GM12873 (cell line): ENCODE data around the gene WWC1.

Experiments
- TF ChIP-seq, protein P1 (sequence below): IDR thresholded peaks from 2 replicates; pipeline ENCODE4 v1.5.1; 2012; ENCODE audit warnings: low read depth, mild to moderate bottlenecking, moderate library complexity, low read length, control low read depth; ENCODE audit not compliant: insufficient read depth; ENCODE audit errors: missing control alignments

The WWC1 gene

DNA sequence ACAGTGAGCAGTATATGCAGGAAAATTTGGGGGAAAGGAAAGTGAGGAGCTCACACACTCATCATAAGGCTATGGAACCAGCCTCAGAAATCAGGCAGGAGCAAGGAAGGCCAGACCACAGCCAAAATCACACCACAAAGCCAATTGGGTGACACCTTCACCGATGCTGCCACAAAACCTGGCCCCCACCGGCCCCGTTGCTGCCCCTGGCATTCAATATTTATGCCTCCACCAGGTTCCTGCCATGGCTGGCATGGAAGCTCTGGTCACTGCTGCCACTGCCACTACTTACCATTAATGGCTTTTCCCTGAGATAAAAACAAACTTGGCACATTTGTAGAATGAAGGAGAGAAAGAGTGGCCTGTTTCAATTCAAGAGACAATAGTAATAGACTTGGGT lies 166.1 kb downstream of the WWC1 start:
- TF ChIP-seq, protein P1, sequence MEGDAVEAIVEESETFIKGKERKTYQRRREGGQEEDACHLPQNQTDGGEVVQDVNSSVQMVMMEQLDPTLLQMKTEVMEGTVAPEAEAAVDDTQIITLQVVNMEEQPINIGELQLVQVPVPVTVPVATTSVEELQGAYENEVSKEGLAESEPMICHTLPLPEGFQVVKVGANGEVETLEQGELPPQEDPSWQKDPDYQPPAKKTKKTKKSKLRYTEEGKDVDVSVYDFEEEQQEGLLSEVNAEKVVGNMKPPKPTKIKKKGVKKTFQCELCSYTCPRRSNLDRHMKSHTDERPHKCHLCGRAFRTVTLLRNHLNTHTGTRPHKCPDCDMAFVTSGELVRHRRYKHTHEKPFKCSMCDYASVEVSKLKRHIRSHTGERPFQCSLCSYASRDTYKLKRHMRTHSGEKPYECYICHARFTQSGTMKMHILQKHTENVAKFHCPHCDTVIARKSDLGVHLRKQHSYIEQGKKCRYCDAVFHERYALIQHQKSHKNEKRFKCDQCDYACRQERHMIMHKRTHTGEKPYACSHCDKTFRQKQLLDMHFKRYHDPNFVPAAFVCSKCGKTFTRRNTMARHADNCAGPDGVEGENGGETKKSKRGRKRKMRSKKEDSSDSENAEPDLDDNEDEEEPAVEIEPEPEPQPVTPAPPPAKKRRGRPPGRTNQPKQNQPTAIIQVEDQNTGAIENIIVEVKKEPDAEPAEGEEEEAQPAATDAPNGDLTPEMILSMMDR: no peak

DNA sequence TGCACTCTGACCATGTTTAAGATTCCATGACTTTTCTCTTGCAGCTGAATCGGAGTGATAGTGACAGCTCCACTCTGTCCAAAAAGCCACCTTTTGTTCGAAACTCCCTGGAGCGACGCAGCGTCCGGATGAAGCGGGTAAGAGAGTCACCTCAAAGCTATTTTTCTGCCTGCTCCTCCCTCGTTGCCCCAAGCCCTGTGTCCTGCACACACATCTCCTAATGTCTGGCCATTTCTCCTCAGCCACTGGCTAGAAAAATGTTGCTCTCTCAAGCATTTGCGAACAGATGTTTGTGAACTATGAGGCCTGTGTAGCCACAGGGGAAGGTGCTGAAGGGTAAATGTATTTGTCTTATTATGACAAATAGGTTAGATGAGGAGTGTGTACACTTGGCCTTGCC lies 169.2 kb downstream of the WWC1 start:
- TF ChIP-seq, protein P1: no peak

DNA sequence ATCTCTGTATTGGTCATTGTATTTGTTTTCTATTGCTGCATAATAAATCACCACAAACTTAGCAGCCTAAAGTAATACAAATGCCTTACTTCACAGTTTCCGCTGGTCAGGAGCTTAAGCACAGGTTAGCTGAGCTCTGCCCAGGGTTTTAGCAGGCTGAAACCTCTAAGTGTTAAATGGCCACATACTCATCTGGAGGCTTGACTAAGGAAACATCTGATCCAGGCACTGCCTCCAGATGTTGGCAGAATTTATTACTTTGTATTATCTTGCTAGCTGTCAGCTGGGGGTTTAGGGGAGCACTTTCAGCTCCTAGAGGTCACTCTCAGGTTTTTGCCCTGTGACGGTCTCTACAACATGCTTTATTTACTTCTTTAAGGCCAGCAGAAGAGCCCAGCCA lies 171.6 kb downstream of the WWC1 start:
- TF ChIP-seq, protein P1: no peak

- TF ChIP-seq, protein P1: no peak
Measured at GRCh38 chr5:168464214-168464613, 172.8 kb downstream of the WWC1 start.

GRCh38 chr5:168464641-168465040 lies 173.2 kb downstream of the WWC1 start:
- TF ChIP-seq, protein P1: no peak

DNA sequence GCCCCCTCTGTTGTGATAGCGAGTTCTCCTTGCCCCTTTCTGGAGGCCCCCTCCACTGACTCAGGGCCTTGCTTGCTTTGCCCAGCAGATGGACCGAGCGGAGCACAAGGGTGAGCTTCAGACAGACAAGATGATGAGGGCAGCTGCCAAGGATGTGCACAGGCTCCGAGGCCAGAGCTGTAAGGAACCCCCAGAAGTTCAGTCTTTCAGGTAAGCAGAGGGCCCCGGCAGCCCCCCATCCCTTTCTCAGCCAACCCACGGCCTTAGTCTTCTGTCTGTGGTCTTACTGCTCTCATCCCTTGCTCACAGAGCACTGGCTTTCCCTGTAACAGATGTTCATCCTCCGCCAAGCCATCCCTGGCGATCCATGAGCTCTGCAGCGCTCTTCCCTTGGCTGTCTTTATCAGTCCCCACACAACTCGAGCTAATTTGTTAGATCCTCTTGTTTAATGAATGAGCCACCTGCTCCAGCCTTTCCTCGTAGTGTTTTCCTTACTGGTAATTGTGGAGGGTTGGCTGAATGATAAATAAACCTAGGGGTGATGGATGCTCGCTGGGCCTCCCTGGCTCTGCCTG lies 176.4 kb downstream of the WWC1 start:
- TF ChIP-seq, protein P1: no peak

DNA sequence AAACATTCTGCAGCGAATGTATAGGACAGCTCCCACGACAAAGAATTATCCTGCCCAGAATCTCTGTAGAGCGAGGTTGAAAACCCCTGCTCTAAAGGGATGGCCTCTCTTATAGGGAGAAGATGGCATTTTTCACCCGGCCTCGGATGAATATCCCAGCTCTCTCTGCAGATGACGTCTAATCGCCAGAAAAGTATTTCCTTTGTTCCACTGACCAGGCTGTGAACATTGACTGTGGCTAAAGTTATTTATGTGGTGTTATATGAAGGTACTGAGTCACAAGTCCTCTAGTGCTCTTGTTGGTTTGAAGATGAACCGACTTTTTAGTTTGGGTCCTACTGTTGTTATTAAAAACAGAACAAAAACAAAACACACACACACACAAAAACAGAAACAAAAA lies 177.4 kb downstream of the WWC1 start:
- TF ChIP-seq, protein P1: no peak
